Naive thymus-derived CD4-positive, alpha-beta T cell (primary cell): ENCODE results near the gene LARGE2. TPM values are rescaled to one million over a fixed set of nuclear protein-coding genes. Genes with fewer than 3 reads are reported as not detected.
A peak's percentile ranks its signal among the peaks of the same experiment; 100 is the strongest.
"Not testable (repeated sequence)": the region's sequence is repeated elsewhere in the genome, so short reads cannot be mapped to it uniquely, and the experiment has no call there.

Experiments used
- ATAC-seq: fragments of 150-1000 bp; cut with Tn5 transposase; 2 replicates; pipeline ENCODE4 v1.10.0; 2021; ENCODE audit warnings: mild to moderate bottlenecking, moderate library complexity
- CTCF ChIA-PET: fragments of 350-600 bp; sonication (Branson Sonifier 250); formaldehyde crosslinking; loops from one replicate; lab custom pipeline; 2021; ENCODE audit warnings: antibody characterized with exemption; lab: Charles Lee
- POLR2A ChIA-PET: fragments of 350-600 bp; sonication (Branson Sonifier 250); formaldehyde crosslinking; loops from one replicate; lab custom pipeline; 2021; ENCODE audit warnings: antibody characterized with exemption, inconsistent platforms; lab: Charles Lee
- DNase-seq, 9 donors: peaks; one replicate each; pipeline versions ENCODE4 v3.0.0 to v3.0.0-alpha.2; 2020 to 2022; ENCODE audit warnings: mixed read lengths in 1 of 9
- H3K27ac ChIP-seq: one replicate; pipeline ENCODE4 v1.7.0; 2013; ENCODE audit warnings: mild to moderate bottlenecking, low read depth, low read length, moderate library complexity
- H3K27me3 ChIP-seq, 2 donors: one replicate each; pipeline ENCODE4 v1.7.0; 2013; ENCODE audit warnings: low read length in 2 of 2, mild to moderate bottlenecking in 2 of 2, moderate library complexity in 2 of 2; ENCODE audit not compliant: control insufficient read depth in 2 of 2, insufficient read depth in 2 of 2
- H3K36me3 ChIP-seq, 3 experiments: 1 replicate in 2 of 3; 2 replicates in 1 of 3; pipeline ENCODE4 v1.7.0; 2013; ENCODE audit warnings: low read length in 3 of 3, mild to moderate bottlenecking in 3 of 3, moderate library complexity in 1 of 3; ENCODE audit not compliant: insufficient read depth in 3 of 3, control insufficient read depth in 2 of 3
- H3K4me1 ChIP-seq, 2 donors: one replicate each; pipeline ENCODE4 v1.7.0; 2013; ENCODE audit warnings: low read length in 2 of 2, mild to moderate bottlenecking in 2 of 2, moderate library complexity in 1 of 2; ENCODE audit not compliant: control insufficient read depth in 2 of 2, insufficient read depth in 2 of 2
- H3K4me3 ChIP-seq: 2 replicates; pipeline ENCODE4 v1.7.0; 2013; ENCODE audit warnings: mild to moderate bottlenecking, low read length
- H3K9me3 ChIP-seq, 3 experiments: 1 replicate in 2 of 3; 2 replicates in 1 of 3; pipeline ENCODE4 v1.7.0; 2013; ENCODE audit warnings: low read length in 3 of 3; ENCODE audit not compliant: control insufficient read depth in 2 of 3
- H3K27ac Mint-ChIP-seq, 9 donors: one replicate each; pipeline ENCODE4 v1.8.0; 2020 to 2022; ENCODE audit warnings: mixed read lengths in 9 of 9, mild to moderate bottlenecking in 8 of 9, moderate library complexity in 5 of 9, inconsistent platforms in 2 of 9
- H3K27me3 Mint-ChIP-seq, 5 donors: one replicate each; pipeline ENCODE4 v1.8.0; 2021 to 2022; ENCODE audit warnings: mixed read lengths in 5 of 5, mild to moderate bottlenecking in 1 of 5
- H3K36me3 Mint-ChIP-seq, 5 donors: one replicate each; pipeline ENCODE4 v1.8.0; 2020 to 2022; ENCODE audit warnings: mixed read lengths in 5 of 5, mild to moderate bottlenecking in 3 of 5, inconsistent platforms in 1 of 5
- H3K4me1 Mint-ChIP-seq, 7 donors: one replicate each; pipeline ENCODE4 v1.8.0; 2020 to 2022; ENCODE audit warnings: mixed read lengths in 7 of 7, mild to moderate bottlenecking in 3 of 7, inconsistent platforms in 1 of 7
- H3K4me3 Mint-ChIP-seq, 10 donors: one replicate each; pipeline ENCODE4 v1.8.0; 2020 to 2022; ENCODE audit warnings: mild to moderate bottlenecking in 10 of 10, mixed read lengths in 10 of 10, moderate library complexity in 6 of 10, inconsistent platforms in 2 of 10
- H3K9me3 Mint-ChIP-seq, 11 donors: one replicate each; pipeline ENCODE4 v1.8.0; 2020 to 2022; ENCODE audit warnings: mixed read lengths in 11 of 11, mild to moderate bottlenecking in 4 of 11, inconsistent platforms in 1 of 11, moderate library complexity in 1 of 11
- intact Hi-C, 2 donors: fragments of 100-400 bp; cut with micrococcal nuclease; formaldehyde crosslinking; loops; one replicate each; pipeline ENCODE4 v1.15.1; 2023
- polyA plus RNA-seq, 2 donors: library from polyadenylated mRNA; unstranded; fragments of 300-500 nt; fragmentation: Illumina TruSeq; gene quantifications; one replicate each; pipeline ENCODE4 v1.2.3, GENCODE V29; 2021
- total RNA-seq, 6 experiments: library from RNA in 5 of 6; stranded (reverse) in 5 of 6; gene quantifications; 1 replicate in 5 of 6; 2 replicates in 1 of 6; pipeline ENCODE4 v1.2.3 and lab custom pipeline; 2021 to 2026

The LARGE2 gene
- total and polyA plus RNA-seq, 7 experiments from 2014 or later: 0.24 to 4.8 (median 1.6) TPM; not detected in 1

GRCh38 chr11:45900916-45901617 is 21.4 kb upstream of the LARGE2 start:
- Histone ChIP-seq H3K4me3 (no peak overlapping the region), H3K36me3 (no peaks in the 10 kb centered on the region), H3K9me3 (no peaks in the 10 kb centered on the region), H3K27me3 (peaks cover 0 to 5% of the 10 kb centered on the region in 2 donors), H3K27ac (no peak overlapping the region), H3K4me1 (peaks cover 7 to 9% of the 10 kb centered on the region in 2 donors)
- POLR2A ChIA-PET: interaction anchor here (0.6 kb wide), 1 partner anchor 20 kb away, joined by 3 read pairs; no protein-coding TSS in a partner anchor
- Mint-ChIP-seq H3K27ac (no peak overlapping the region), H3K36me3 (no peaks in the 10 kb centered on the region), H3K9me3 (peaks cover 0 to 2% (median 0%) of the 10 kb centered on the region in 11 donors), H3K4me1 (peaks cover 0 to 8% (median 4%) of the 10 kb centered on the region in 7 donors), H3K27me3 (peaks cover 19 to 42% (median 26%) of the 10 kb centered on the region in 5 donors), H3K4me3 (peak overlapping the region in 8 of 10 donors; percentile 40 to 79 (median 68))
- intact Hi-C loops: no loop called here
- CTCF ChIA-PET: no interaction called here
- no peak for ATAC-seq
- no peak for DNase-seq

DNA sequence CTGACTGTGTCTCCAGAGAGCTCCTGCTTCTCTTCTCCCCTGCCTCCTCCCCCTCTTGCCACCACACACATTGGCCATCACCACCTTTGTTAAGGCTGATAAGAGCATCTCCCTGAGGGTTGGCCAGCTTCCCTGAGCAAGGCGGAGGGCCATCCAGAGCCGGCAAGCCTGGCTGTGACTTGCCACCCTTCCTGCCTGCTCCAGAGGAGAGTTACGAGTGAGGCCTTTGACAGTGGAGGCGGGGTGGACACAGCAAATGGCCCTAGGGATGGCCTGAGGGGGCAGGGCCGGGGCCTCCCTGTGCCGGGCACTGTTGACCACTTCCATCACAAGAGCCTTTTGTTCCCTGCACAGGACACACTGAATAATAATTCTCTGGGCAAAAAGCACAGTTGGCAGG is 20.8 kb upstream of the LARGE2 start:
- ChIA-PET CTCF (no interaction called here), POLR2A (interaction anchor here (0.6 kb wide), 1 partner anchor 20 kb away, joined by 3 read pairs; no protein-coding TSS in a partner anchor)
- H3K4me3 ChIP-seq: no peak overlapping the region
- no peak overlapping the region for H3K27ac Mint-ChIP-seq
- peaks cover 19 to 42% (median 22%) of the 10 kb centered on the region in 5 donors for H3K27me3 Mint-ChIP-seq
- no peaks in the 10 kb centered on the region for H3K36me3 Mint-ChIP-seq
- no peak overlapping the region for H3K27ac ChIP-seq
- ATAC-seq (no peak), DNase-seq (no peak)
- H3K4me1 ChIP-seq: peaks cover 7 to 9% of the 10 kb centered on the region in 2 donors
- H3K9me3 ChIP-seq: no peaks in the 10 kb centered on the region
- peaks cover 0 to 2% (median 0%) of the 10 kb centered on the region in 11 donors for H3K9me3 Mint-ChIP-seq
- peaks cover 0 to 5% of the 10 kb centered on the region in 2 donors for H3K27me3 ChIP-seq
- H3K4me1 Mint-ChIP-seq: peaks cover 0 to 8% (median 4%) of the 10 kb centered on the region in 7 donors
- intact Hi-C loops: no loop called here
- no peaks in the 10 kb centered on the region for H3K36me3 ChIP-seq
- peak overlapping the region in 2 of 10 donors; percentile 11 to 57 for H3K4me3 Mint-ChIP-seq

DNA sequence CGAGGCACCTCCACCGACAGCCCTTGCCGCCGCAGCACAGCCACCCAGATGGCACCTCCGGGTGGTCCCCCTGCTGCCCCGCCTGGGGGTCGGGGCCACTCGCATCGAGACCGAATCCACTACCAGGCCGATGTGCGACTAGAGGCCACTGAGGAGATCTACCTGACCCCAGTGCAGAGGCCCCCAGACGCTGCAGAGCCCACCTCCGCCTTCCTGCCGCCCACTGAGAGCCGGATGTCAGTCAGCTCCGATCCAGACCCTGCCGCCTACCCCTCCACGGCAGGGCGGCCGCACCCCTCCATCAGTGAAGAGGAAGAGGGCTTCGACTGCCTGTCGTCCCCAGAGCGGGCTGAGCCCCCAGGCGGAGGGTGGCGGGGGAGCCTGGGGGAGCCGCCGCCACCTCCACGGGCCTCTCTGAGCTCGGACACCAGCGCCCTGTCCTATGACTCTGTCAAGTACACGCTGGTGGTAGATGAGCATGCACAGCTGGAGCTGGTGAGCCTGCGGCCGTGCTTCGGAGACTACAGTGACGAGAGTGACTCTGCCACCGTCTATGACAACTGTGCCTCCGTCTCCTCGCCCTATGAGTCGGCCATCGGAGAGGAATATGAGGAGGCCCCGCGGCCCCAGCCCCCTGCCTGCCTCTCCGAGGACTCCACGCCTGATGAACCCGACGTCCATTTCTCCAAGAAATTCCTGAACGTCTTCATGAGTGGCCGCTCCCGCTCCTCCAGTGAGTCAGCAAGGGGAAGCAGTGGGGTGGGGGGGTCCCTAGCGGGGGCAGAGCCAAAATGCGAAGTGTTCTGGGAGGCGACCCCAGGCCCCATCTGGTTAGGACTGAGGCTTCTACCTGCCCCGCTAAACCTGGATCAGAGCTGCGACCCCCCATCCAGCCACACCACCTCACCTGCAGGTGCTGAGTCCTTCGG is 19.7 kb upstream of the LARGE2 start:
- intact Hi-C loops: no loop called here
- H3K36me3 Mint-ChIP-seq: no peaks in the 10 kb centered on the region
- ChIA-PET CTCF (no interaction called here), POLR2A (no interaction called here)
- ATAC-seq: no peak
- peaks cover 0 to 2% (median 0%) of the 10 kb centered on the region in 11 donors for H3K9me3 Mint-ChIP-seq
- H3K27me3 ChIP-seq: peaks cover 0 to under 1% of the 10 kb centered on the region in 2 donors
- H3K27me3 Mint-ChIP-seq: peaks cover 16 to 36% (median 20%) of the 10 kb centered on the region in 5 donors
- H3K9me3 ChIP-seq: no peaks in the 10 kb centered on the region
- no peak overlapping the region for H3K4me3 ChIP-seq
- H3K27ac ChIP-seq: no peak overlapping the region
- no peaks in the 10 kb centered on the region for H3K36me3 ChIP-seq
- DNase-seq: no peak
- H3K4me1 ChIP-seq: peaks cover 7 to 9% of the 10 kb centered on the region in 2 donors
- no peak overlapping the region for H3K27ac Mint-ChIP-seq
- peaks cover 0 to 12% (median 7%) of the 10 kb centered on the region in 7 donors for H3K4me1 Mint-ChIP-seq
- H3K4me3 Mint-ChIP-seq: no peak overlapping the region

GRCh38 chr11:45904309-45904915 is 18.0 kb upstream of the LARGE2 start:
- Histone ChIP-seq H3K9me3 (no peaks in the 10 kb centered on the region), H3K36me3 (peaks cover 0 to 5% (median 0%) of the 10 kb centered on the region in 3 experiments), H3K4me3 (no peak overlapping the region), H3K4me1 (peaks cover 1 to 3% of the 10 kb centered on the region in 2 donors), H3K27me3 (no peaks in the 10 kb centered on the region), H3K27ac (no peak overlapping the region)
- ATAC-seq: no peak
- Mint-ChIP-seq H3K9me3 (peaks cover 0 to 2% (median 0%) of the 10 kb centered on the region in 11 donors), H3K36me3 (no peaks in the 10 kb centered on the region), H3K4me1 (peaks cover 0 to 14% (median 3%) of the 10 kb centered on the region in 7 donors), H3K4me3 (no peak overlapping the region), H3K27ac (no peak overlapping the region), H3K27me3 (peaks cover 6 to 20% (median 8%) of the 10 kb centered on the region in 5 donors)
- POLR2A ChIA-PET: no interaction called here
- intact Hi-C loops: no loop called here
- CTCF ChIA-PET: no interaction called here
- DNase-seq: no peak

GRCh38 chr11:45905095-45905494 is 17.4 kb upstream of the LARGE2 start:
- ATAC-seq: no peak

DNA sequence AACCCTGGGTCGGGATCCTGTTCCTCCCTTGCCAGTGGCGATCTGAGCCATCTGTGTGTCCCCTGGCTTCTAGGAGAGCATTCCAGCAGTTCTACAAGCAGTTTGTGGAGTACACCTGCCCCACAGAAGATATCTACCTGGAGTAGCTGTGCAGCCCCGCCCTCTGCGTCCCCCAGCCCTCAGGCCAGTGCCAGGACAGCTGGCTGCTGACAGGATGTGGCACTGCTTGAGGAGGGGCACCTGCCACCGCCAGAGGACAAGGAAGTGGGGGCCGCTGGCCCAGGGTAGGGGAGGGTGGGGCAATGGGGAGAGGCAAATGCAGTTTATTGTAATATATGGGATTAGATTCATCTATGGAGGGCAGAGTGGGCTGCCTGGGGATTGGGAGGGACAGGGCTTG is 16.9 kb upstream of the LARGE2 start:
- CTCF ChIA-PET, H3K27ac Mint-ChIP-seq, POLR2A ChIA-PET, DNase-seq, H3K27me3 ChIP-seq, ATAC-seq, H3K9me3 Mint-ChIP-seq, intact Hi-C loops, H3K4me3 Mint-ChIP-seq, H3K36me3 Mint-ChIP-seq, H3K27ac ChIP-seq, H3K4me1 ChIP-seq, H3K9me3 ChIP-seq, H3K4me3 ChIP-seq: not testable (repeated sequence)
- peaks cover 3 to 14% (median 6%) of the 10 kb centered on the region in 5 donors for H3K27me3 Mint-ChIP-seq
- H3K36me3 ChIP-seq: peaks cover 0 to 17% (median 0%) of the 10 kb centered on the region in 3 experiments
- H3K4me1 Mint-ChIP-seq: peaks cover 0 to 14% (median 3%) of the 10 kb centered on the region in 7 donors

More at GRCh38 chr11:45905095-45905494, 17.4 kb upstream of the LARGE2 start:
- Histone ChIP-seq H3K9me3 (no peaks in the 10 kb centered on the region), H3K36me3 (peaks cover 0 to 12% (median 0%) of the 10 kb centered on the region in 3 experiments), H3K27ac (no peak overlapping the region), H3K27me3 (no peaks in the 10 kb centered on the region), H3K4me1 (no peaks in the 10 kb centered on the region), H3K4me3 (no peak overlapping the region)
- Mint-ChIP-seq H3K27me3 (peaks cover 6 to 16% (median 8%) of the 10 kb centered on the region in 5 donors), H3K4me1 (peaks cover 0 to 14% (median 3%) of the 10 kb centered on the region in 7 donors), H3K36me3 (no peaks in the 10 kb centered on the region), H3K4me3 (no peak overlapping the region), H3K9me3 (peaks cover 0 to 2% (median 0%) of the 10 kb centered on the region in 11 donors), H3K27ac (no peak overlapping the region)
- ChIA-PET CTCF (no interaction called here), POLR2A (no interaction called here)
- no peak for DNase-seq
- intact Hi-C loops: no loop called here
